Lower lobe of right lung (tissue), 2 donors: ENCODE data around the gene SEC24D. TPM values are rescaled to one million over a fixed set of nuclear protein-coding genes. Genes with fewer than 3 reads are reported as not detected.

ENCODE experiments used
- ATAC-seq, 2 donors: fragments of 200-7000 bp; cut with Tn5 transposase; one replicate each; pipeline ENCODE4 v1.9.1; 2020 to 2022; ENCODE audit warnings: mild to moderate bottlenecking in 2 of 2, moderate library complexity in 2 of 2
- DNase-seq: peaks from one replicate; pipeline ENCODE4 v3.0.0-alpha.2; 2020
- H3K27ac ChIP-seq: fragments of 200-600 bp; one replicate; pipeline ENCODE4 v1.8.0; 2022
- H3K27me3 ChIP-seq: fragments of 200-600 bp; one replicate; pipeline ENCODE4 v1.8.0; 2022; ENCODE audit warnings: low read depth
- H3K36me3 ChIP-seq: fragments of 200-600 bp; one replicate; pipeline ENCODE4 v1.8.0; 2022; ENCODE audit warnings: mild to moderate bottlenecking
- H3K4me1 ChIP-seq: fragments of 200-600 bp; one replicate; pipeline ENCODE4 v1.8.0; 2022
- H3K4me3 ChIP-seq: fragments of 200-600 bp; one replicate; pipeline ENCODE4 v1.8.0; 2022; ENCODE audit warnings: mild to moderate bottlenecking
- H3K9me3 ChIP-seq: fragments of 200-600 bp; one replicate; pipeline ENCODE4 v1.8.0; 2022
- intact Hi-C: fragments of 100-400 bp; cut with DNase I; formaldehyde crosslinking; loops from one replicate; pipeline ENCODE4 v1.11.0; 2022
- total RNA-seq: library from RNA; stranded (reverse); fragmentation: NEBNext Ultra II Directional; extraction: Animal tissue kit (Norgen Biotek cat#: 25700); gene quantifications from one replicate; pipeline ENCODE4 v1.2.1, GENCODE V29; 2021
- TF ChIP-seq, protein P1 (sequence below): fragments of 200-600 bp; IDR thresholded peaks from one replicate; pipeline ENCODE4 v1.8.0; 2022; ENCODE audit warnings: antibody characterized with exemption, mild to moderate bottlenecking
- donor health status: DM: no; HTN: yes; CAD: no; lungs with severe emphysema.

The SEC24D gene
- total RNA-seq, 1 donor from 2014 or later = 45.7 TPM

DNA sequence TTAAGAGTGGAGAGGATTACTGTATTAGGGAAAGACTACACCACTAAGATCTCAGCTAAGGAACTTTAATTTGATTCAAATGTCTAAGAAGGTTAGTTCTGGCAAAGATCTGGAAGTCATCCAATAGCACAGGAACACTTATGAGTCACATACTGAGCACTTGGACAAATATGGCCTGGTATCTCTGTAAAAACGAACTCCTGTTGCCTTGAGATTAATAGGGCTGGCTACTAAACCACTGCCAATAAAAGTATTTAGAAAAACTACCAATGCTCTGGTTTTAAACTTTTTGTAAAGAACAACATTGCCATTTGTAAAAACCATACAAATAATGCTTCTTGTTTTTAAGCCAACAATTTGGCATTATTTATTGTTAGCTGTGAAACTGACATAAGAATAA is 70.5 kb downstream of the SEC24D start:
- intact Hi-C loops = no loop called here
- peak; percentile 67 to 87 for ATAC-seq
- H3K9me3 ChIP-seq = no peaks in the 10 kb centered on the region
- TF ChIP-seq, protein P1, sequence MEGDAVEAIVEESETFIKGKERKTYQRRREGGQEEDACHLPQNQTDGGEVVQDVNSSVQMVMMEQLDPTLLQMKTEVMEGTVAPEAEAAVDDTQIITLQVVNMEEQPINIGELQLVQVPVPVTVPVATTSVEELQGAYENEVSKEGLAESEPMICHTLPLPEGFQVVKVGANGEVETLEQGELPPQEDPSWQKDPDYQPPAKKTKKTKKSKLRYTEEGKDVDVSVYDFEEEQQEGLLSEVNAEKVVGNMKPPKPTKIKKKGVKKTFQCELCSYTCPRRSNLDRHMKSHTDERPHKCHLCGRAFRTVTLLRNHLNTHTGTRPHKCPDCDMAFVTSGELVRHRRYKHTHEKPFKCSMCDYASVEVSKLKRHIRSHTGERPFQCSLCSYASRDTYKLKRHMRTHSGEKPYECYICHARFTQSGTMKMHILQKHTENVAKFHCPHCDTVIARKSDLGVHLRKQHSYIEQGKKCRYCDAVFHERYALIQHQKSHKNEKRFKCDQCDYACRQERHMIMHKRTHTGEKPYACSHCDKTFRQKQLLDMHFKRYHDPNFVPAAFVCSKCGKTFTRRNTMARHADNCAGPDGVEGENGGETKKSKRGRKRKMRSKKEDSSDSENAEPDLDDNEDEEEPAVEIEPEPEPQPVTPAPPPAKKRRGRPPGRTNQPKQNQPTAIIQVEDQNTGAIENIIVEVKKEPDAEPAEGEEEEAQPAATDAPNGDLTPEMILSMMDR = no peak
- no peak for DNase-seq
- H3K4me1 ChIP-seq = peaks cover 13% of the 10 kb centered on the region
- H3K4me3 ChIP-seq = no peak overlapping the region
- no peak overlapping the region for H3K27ac ChIP-seq
- H3K36me3 ChIP-seq = peaks cover 69% of the 10 kb centered on the region
- no peaks in the 10 kb centered on the region for H3K27me3 ChIP-seq

DNA sequence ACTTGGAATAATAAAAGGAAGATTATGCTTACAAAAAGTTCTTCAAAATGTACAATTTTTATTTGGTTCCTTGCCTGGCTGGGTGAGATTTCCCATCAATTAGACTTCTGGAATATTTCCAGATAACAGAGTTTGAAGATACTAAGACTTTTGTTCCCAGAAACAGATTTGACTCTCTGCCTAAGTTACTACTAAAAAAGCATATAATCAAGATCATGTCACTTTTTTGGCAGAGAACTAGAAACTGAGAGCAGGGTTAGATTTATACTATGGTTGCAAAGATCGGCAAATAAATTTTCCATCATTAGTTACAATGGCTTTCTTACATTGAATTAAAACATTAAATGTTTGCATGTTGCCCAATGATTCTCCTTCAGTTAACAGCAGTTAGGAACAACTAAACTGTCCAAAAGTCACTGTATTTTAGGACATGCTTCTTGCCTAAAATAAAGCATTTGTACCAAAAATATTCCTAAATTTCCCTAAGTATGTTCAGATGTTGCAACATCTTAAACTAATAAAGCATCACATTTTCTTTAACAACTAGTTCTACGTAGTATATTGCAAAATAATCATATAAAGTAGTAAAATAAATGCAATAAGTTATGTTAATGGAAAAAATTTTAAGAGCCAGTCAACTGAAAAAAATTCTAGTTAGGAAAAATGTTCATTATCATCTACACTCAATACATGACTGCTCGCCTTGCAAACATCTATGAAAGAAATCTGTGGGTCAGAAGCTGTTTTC is 73.0 kb downstream of the SEC24D start:
- H3K4me3 ChIP-seq = no peak overlapping the region
- no peak for DNase-seq
- H3K9me3 ChIP-seq = no peaks in the 10 kb centered on the region
- H3K27me3 ChIP-seq = no peaks in the 10 kb centered on the region
- H3K36me3 ChIP-seq = peaks cover 52% of the 10 kb centered on the region
- peaks cover 25% of the 10 kb centered on the region for H3K4me1 ChIP-seq
- TF ChIP-seq, protein P1 = no peak
- intact Hi-C loops = no loop called here
- no peak for ATAC-seq
- H3K27ac ChIP-seq = no peak overlapping the region

DNA sequence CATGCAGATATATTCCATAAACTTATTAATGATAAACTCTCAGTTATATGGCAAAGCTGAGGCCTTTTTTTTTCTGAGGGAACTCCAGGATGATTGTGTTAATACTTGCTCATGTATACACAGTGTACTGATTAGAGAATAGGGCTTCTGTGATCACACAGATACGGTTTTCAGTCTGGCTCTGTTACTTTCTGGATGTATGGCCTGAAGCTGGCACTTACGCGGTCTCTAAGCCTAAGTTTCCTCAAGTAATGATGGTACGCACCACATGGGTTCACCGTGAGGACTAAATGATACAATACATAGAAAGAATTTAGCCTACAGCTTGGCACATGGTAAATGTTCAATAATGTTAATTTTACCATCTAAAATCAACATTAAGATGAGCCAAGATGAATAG is 73.8 kb downstream of the SEC24D start:
- Histone ChIP-seq H3K27ac (no peak overlapping the region), H3K27me3 (no peaks in the 10 kb centered on the region), H3K4me1 (peaks cover 31% of the 10 kb centered on the region), H3K4me3 (no peak overlapping the region), H3K9me3 (no peaks in the 10 kb centered on the region), H3K36me3 (peaks cover 51% of the 10 kb centered on the region)
- TF ChIP-seq, protein P1 = no peak
- intact Hi-C loops = no loop called here
- no peak for ATAC-seq
- no peak for DNase-seq

DNA sequence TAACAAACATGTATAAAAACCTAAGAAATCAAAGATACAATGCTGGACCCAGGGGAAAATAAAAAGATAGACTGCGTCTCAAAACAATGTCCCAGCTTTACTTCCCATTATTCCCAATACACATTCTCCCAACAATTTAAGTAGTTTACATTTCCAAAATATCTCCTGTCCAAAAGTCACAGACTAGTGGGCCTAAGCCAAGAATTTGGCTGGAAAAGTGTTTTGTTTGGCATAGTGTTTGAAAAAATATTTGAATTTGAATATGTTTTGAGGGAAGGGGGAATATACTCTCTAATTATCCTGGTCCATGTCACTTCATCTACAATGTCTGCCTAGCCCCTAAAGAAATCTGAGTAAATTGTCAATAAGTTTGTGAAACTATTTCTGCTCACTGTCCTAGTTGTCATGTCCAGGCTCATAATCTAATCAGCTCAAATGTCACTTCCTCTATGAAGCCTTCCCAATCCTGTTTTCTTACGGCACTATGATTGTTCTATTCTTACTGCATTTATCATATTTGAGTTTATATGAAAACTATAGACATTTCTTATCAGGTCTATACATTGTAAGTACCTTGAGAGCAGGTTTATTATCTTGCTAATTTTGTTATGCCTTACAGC is 74.4 kb downstream of the SEC24D start:
- Histone ChIP-seq H3K27ac (no peak overlapping the region), H3K4me3 (no peak overlapping the region), H3K27me3 (no peaks in the 10 kb centered on the region), H3K4me1 (peaks cover 32% of the 10 kb centered on the region), H3K9me3 (no peaks in the 10 kb centered on the region), H3K36me3 (peaks cover 51% of the 10 kb centered on the region)
- TF ChIP-seq, protein P1 = no peak
- ATAC-seq (no peak), DNase-seq (no peak)
- intact Hi-C loops = no loop called here

DNA sequence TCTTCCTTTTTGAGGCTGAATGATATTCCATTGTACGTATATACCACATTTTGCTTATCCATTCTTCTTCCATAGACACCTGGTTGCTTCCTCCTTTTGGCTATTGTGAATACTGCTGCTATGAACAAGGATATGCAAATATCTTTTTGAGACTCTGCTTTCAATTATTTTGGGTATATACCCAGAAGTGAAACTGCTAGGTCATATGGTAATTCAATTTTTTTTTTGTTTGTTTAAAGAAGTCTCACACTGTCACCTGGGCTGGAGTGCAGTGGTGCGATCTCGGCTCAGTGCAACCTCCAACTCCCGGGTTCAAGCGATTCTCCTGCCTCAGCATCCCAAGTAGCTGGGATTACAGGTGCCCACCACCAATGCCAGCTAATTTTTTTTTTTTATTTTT is 75.4 kb downstream of the SEC24D start:
- no peak overlapping the region for H3K4me3 ChIP-seq
- DNase-seq (no peak), ATAC-seq (no peak)
- no peaks in the 10 kb centered on the region for H3K27me3 ChIP-seq
- intact Hi-C loops = no loop called here
- peaks cover 44% of the 10 kb centered on the region for H3K36me3 ChIP-seq
- TF ChIP-seq, protein P1 = no peak
- H3K9me3 ChIP-seq = no peaks in the 10 kb centered on the region
- peaks cover 22% of the 10 kb centered on the region for H3K4me1 ChIP-seq
- no peak overlapping the region for H3K27ac ChIP-seq
